ENCODE measurements around the gene OPCML. TPM values are rescaled to one million over a fixed set of nuclear protein-coding genes. Genes with fewer than 3 reads are reported as not detected.

Gene OPCML
- polyA plus RNA-seq, 4 donors, result 14.9 to 18.5 (median 15.9) TPM

DNA sequence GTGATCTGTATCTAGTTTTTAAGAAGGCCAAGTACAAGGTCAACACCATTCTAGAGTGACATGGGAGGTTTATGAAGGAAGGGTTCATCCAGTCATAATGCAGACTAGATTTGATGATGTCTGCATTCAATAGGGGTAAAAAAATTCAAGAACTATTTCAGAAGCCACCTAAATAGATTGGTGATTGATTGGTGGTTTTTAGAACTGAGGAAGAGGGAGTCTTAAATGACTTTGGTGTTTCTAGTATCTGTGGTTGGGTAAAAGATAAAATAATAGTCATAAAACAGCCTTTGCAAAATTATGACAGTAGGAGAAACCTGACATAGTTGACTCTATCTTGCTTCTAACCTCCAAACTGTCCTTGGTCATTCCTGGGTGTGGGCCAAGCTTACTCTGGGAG is 114.1 kb downstream of the OPCML start:
- no peak for DNase-seq (ENCODE audit: low read depth in 4 of 4, low spot score in 3 of 4)

DNA sequence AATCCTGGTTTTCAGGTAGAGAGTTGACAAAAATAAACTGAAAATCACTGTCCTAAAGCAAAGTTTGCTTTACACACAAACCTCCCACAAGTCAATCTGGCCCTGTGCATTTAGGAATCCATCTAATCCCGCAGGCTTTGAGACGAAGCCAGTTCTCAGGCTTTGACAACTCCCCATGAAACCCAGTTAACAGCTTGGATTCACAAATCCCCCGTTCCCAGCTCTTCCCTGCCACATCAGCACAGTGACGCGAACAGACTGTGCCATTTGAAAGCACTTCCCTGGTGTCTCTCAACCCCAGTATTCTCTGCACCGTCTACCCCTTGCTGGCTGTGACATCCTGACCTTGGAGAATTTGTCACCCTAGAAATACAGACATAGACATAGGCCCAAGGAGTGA is 117.8 kb downstream of the OPCML start:
- no peak for DNase-seq (ENCODE audit: low read depth in 4 of 4, low spot score in 3 of 4)

DNA sequence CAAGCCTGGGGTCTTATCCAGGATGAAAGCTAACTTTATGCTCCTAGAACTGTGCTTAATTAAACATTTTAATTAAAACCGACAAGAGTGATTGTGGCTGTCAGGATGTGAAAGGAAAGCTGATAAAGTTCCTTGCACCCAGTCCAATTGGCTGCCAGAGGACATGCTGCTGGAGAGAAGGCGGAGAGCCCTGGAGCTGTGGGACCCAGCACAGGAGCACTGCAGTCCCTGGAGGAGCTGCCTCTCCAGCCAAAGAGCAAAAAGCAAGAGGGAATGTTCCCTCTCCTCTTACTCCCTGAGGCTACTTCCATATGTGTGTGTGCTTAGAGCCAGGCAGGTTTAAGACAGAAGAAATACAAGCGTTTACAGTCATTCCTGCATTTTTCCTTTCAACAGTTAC is 118.6 kb downstream of the OPCML start:
- DNase-seq (ENCODE audit: low read depth in 4 of 4, low spot score in 3 of 4), result no peak

DNA sequence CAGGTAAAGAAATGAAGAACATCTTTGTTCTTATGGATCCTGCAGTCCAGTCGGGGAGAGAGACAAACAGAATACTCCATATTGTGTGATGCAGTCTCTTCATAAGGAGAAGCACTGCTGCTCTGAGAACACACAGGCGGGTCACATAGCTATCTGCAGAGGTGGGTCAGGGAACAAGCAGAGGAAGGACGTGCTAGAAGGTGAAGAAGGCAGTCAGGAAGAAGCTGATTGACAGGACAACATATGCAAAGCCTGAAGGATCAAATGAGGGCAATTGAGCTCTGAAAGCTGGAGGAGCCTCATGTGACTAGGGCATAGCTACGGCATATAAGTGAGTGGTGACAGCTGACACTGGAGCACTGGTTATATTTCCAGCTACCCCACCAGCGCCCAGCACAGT is 122.5 kb downstream of the OPCML start:
- DNase-seq (ENCODE audit: low read depth in 4 of 4, low spot score in 3 of 4), result no peak

DNA sequence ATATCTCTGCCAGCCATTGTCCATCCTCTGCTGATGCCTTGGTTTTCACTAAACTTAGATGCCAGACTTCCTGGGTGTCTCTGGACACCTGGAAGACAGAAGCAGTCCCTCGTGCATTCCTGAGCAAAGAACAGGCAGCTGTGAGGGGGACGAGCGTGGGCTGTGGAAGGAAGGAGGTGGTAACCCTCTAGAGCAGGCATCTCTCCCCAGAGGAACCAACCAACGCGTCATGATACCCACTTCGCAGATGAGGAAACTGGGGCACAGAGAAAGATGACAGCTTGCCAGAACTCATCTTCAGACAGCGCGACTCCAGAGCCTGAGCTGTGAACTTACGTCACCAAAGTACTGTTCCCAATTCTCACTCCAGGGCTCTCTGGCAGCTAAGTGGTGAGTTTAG is 123.4 kb downstream of the OPCML start:
- no peak for DNase-seq (ENCODE audit: low read depth in 4 of 4, low spot score in 3 of 4)

DNA sequence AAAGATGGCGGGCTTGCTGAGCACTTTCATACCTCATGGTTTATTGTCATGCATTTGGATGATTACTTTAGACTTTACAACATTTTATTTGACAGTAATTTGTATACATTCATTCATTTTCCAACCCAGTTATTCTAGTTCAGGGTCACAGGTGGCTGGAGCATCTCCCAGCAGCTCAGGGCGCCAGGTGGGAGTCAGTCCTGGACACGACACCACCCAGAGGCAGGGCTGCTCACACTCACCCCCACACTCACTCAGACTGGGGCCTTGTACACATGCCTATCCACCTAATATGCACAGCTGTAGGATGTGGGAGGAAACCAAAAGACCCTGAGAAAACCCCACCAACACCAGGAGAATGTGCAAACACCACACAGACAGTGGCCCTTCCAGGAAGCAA is 123.9 kb downstream of the OPCML start:
- no peak for DNase-seq (ENCODE audit: low read depth in 4 of 4, low spot score in 3 of 4)

DNA sequence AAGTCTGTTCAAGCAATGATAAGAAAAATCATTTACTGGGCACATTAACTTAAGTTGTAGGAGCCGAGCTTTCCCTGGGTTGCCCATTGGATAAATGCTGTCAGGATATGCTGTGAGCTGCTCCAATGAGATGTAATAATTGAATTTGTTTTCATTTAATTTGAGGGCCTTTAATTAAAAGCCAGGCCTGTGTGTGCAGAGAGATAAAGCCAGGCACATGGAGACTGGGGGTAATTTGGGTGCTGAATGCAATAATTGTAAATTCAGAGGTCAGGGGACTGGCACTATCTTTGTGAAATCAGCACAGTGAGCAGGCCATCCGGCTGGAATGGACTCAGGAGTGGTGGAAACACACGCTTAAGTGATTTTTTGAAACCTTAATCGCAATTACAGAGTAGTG is 125.8 kb downstream of the OPCML start:
- DNase-seq (ENCODE audit: low read depth in 4 of 4, low spot score in 3 of 4), result no peak

DNA sequence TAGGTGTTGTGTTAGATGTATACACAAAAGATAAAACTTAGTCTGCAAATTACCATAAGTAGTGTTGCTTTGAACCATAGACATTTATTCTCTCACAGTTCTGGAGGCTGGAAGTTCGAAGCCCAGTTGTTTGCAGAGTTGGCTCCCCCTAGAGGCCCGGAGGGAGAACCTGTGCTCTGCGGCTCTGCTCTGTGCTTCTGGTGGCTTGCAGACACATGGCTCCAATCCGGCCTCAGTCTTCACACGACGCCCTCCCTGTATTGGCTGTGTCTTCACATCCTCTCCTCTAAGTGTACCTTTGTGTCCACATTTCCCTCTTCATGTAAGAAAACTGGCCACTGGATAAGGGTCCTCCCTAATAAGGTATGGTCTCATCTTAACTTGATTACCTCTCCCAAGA is 128.4 kb downstream of the OPCML start:
- no peak for DNase-seq (ENCODE audit: low read depth in 4 of 4, low spot score in 3 of 4)

DNA sequence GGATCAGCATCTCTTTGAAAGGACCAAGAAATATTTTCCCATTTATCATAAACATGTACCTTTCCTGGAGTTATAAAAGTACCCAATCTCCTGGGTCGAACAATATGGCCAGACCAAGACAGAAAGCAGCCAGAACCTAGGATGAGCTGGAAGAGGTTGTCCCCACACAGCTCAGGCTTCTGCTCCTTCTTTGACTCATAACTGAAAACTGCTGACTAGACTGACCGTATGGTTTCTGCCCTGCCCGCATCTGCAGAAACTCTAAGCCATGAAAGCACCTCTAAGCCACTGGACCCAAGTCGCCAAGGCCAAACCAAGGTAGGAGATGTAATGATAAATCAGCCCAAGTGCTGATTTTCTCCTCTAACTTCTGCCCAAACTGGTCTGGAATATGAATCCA is 129.8 kb downstream of the OPCML start:
- no peak for DNase-seq (ENCODE audit: low read depth in 4 of 4, low spot score in 3 of 4)

DNA sequence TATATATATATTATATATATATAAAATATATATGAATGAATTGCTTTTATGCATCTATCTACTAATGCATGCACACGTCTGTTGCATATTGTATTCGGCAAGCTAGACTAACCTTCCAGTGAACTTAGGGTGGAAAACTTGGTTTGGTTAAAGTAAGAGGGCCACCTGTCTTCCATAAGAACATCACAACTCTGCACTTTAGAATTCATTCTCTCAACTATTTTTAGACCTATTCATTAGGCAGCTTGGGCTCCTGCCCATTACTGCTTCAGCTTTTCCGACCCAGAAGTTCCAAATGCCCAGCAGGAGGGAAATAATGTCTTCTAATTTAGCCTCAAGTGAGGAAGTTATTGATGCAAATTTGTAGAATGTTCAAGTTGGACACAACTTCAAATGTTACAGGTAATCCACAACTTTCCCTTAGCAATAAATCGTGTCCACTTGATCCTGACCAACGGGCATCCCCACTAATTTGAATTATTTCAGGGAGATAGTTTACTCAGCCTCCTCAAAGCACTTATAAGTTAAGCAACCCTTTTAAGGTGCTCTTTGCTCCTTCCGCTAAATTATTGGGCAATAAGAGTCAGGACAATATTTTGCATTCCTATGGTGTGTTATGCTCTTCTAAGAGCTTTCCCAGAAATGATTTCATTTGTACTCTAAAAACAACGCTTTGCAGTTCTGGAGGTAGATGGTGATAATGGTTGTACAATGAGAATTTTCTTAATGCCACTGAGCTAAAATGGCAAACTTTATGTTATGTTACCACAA is 132.3 kb downstream of the OPCML start:
- no peak for DNase-seq (ENCODE audit: low read depth in 4 of 4, low spot score in 3 of 4)

DNA sequence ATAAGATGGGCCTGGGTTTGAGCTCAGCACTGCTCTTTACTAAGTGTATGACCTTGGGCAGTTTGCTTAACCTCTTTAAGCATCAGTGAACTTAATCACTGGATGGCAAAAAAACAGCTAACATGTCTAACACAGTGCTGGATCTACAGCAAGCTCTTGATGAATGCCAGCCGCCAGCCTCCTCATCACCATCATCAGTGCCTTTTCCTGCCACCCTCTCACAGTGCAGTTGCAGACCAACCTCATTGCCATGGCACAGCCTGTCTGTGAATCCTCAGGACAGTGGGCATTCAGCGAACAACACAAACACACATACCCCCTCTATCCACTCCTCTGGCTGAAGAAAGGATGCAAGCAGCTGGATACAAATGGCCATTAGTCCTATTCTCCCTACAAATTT is 133.0 kb downstream of the OPCML start:
- no peak for DNase-seq (ENCODE audit: low read depth in 4 of 4, low spot score in 3 of 4)

DNA sequence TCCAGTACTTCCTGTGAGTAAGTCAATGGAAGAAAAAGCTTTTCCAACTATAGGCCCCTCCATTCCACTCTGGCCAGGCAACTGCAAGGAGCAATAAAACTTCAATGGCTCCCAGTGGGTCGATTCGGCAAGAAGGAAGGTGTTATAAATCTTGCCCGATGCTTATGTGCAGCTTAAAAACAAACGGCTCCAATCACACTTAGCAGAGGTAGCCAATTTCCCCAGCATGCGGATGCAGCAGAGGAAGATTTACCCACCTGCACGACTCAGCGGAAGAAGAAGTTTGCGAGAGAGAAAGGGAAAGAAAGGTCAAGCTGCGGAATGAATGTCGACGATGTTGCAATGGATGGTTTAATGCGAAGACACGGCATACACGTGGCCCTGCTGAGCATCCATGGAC is 141.5 kb downstream of the OPCML start:
- no peak for DNase-seq (ENCODE audit: low read depth in 4 of 4, low spot score in 3 of 4)

DNA sequence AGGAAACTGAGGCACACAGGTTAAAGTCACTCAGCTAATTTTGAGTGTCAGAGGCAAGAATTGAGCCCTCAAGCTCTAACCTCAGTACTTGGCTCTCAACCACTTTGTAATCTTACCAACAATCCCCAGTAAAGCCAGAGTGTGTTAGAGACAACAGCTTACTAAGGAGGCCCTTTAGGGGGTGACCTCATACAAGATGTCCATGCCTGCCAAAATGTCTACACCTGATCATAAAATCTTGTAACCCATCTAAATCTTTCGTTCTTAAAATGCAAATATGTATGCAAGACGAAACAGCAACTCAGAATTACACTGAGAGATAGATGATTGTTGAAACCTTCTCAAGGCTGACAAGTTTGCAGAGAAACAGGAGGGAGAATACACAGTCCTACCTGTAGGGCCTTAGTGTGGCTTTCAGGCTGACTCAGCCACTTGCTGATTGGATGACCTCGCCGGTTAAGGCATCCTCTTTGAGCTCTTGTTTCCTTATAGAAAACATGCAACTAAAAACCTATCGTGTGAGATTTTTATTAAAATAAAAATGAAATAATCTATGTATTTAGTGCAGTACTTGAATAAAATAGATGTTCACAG is 143.2 kb downstream of the OPCML start:
- no peak for DNase-seq (ENCODE audit: low read depth in 4 of 4, low spot score in 3 of 4)

DNA sequence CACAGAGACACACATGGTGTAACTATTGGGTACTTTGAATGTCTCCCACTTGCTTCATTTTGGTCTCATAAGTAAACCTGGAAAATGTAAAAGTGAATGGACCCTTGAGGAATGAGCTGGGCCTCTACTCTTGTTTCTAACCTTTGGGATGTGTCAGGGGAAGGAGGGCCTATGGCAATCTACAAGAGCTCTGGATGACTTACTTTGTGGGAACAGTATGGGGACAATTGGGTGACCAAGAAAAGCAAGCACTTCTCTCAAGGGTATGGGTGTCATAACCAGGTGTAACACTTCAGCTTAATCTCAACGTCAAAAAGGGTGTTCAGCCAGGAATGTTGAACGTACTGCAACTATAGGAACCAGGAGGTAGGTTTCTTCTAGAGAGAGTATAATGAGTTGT is 144.0 kb downstream of the OPCML start:
- no peak for DNase-seq (ENCODE audit: low read depth in 4 of 4, low spot score in 3 of 4)

DNA sequence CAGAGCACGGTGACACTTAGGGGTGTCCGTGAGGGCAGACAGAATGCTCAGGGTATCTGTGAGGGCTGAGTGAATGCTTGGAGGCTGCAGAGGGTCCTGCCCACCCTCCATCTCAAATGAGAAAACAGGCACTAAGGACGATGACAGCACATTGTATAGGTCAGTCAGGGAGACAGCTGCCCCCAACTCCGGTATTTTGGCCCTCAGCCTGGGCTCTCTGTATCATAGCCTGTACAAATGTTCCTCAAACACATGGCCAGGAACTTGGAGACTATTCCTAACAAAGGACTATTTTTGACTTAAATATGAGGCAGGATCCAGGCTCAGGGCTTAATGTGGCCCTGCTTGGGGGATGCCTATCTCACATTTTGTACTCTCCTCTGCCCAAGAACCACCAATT is 145.4 kb downstream of the OPCML start:
- DNase-seq (ENCODE audit: low read depth in 4 of 4, low spot score in 3 of 4), result no peak

DNA sequence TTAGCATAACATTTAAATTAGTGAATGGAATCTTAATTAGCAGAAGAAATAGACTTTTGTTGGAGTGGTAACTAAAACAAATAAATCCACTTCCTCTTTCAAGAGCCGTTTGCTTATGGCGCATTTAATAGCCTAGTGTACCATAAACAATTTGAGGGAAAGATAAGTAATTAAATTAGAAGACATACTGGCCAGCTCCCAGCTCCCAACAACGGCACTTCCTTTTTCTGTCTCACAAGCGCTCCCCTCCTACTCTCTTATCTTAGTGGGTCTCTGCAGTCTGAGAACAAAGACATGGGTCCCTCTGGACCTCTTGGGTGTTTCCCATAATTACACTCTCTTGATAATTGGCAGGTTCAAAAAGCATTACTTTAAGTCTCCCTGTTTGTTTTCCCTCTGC is 146.0 kb downstream of the OPCML start:
- no peak for DNase-seq (ENCODE audit: low read depth in 4 of 4, low spot score in 3 of 4)

DNA sequence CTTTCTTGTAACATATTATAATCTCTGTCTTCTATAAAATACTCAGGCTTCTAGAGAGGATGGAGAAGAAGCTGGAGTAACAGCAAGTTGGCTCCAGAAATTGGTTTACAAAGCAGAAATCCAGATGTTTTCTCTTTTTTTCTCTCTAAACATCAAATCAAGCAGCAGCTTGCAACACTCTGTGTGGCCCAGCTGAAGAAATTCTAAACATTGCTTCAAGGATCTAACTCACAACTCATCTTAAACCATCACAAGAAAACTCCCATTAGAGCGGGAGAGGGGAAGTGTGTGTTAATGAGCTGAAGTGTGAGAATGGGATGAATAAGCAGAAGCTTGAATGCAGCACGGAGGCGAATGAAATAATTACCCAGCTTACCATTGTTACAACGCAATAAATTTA is 146.5 kb downstream of the OPCML start:
- no peak for DNase-seq (ENCODE audit: low read depth in 4 of 4, low spot score in 3 of 4)

DNA sequence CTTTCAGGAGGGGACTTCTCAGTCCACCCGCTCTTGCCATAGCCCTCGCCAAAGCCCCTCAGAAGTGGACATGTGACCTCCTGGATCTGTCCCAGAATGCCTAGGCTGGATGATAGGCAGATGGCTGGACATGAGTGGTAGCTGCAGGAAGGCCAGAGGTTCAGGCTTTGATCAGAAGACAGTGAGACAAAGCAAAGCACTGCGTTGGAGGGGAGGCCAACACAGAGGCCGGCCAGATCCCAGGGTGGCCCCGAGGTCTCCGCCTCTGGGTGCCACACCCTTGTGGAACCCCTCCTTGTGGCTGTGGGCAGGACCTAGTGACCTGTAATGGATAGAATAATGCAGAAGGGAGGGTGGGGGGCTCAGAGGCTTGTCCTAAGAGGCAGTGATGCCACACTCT is 147.6 kb downstream of the OPCML start:
- DNase-seq (ENCODE audit: low read depth in 4 of 4, low spot score in 3 of 4), result no peak

DNA sequence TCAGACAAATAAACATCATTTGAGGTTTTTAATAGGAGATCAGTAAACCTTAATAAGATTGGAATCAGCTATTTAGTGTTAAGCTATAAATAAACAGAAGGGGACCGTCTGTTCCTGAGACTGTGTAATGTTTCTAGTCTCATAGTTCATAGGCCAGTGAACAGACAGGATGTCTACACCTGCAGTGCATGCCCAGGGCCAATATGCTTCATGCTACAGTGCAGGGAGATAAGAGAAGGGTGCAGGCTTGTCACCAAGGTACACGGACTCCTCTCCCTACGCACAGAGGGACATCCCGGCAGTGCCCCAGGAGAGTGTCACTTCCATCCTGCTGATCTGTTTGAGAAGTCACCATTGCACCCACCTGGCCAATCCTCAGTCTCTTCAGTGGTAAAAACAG is 148.6 kb downstream of the OPCML start:
- no peak for DNase-seq (ENCODE audit: low read depth in 4 of 4, low spot score in 3 of 4)

DNA sequence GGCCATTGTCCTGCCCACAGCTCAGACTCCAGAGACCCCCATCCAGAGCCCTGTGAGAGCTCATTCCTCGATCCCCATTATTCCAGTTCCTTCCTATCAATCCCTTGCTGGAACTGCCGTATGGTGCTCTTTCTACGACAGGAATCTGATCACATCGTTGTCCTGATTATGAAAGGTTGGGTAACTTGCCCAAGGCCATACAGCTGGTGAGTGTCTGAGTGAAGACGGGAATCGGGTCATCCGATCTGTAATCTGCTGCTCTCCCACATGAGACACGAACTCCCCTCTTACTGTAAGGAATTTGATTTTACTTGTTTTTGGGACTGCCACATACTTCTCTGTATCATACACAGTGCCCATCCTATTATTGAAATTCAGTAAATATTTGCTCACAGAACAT is 149.1 kb downstream of the OPCML start:
- DNase-seq (ENCODE audit: low read depth in 4 of 4, low spot score in 3 of 4), result no peak

DNA sequence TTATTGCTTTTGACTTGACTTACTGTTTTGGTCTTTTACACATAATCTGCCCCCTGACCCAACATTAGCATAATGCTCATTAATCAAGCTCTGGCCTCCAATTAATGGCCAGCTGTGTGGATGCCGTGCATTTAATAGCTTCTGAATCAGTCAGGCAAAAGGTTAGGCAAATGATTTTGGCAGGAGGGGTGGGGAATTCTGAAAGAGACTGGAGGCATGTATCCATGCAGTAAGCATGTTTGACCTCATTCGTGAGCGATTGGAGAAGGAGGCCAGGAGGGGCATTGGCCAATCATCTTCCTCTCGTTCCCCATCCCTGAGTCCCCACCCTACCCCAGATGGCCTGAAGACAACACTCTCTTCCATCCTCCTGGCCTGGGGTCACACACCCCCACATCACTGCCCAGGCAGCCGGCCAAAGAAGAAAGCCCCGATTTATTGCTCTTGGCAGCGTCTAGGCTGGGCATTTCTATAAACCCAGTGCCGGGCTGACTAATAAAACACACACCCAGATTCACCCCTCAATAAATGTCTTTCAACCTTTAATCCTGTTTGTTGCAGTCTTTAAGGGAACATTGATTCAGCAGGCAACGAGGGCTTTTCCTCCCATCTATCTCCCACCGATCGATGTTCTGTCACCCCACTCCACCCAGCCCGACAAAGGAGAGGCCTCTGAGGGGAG is 150.0 kb downstream of the OPCML start:
- DNase-seq (ENCODE audit: low read depth in 4 of 4, low spot score in 3 of 4), result no peak

DNA sequence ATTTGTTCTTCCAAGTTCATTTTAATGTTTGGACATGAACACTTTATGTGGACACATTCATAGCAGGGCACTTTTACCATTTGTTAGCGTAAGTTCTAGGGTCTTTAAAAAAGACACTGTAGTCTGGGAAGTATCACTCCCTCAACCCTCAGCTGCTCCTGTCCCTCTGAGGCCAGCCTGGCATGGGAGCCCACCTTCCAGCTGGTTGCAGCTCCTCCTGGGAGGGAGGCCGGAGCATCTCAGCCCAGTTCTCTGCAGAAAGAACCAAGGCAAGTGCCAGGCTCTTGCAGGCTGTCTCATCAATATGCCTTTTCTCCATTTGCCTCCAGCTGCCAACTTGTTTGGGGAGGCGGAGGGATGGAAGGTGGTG is 150.6 kb downstream of the OPCML start:
- DNase-seq (ENCODE audit: low read depth in 4 of 4, low spot score in 3 of 4), result no peak
